ENCODE measurements around the gene ATG10.
"Not testable (repeated sequence)": the region's sequence is repeated elsewhere in the genome, so short reads cannot be mapped to it uniquely, and the experiment has no call there.

The ATG10 gene

GRCh38 chr5:82257729-82258128, 285.9 kb downstream of the ATG10 start:
- Histone ChIP-seq H3K27ac (ENCODE audit: low read depth, low read length, poor library complexity, severe bottlenecking) (no peak overlapping the region), H3K4me2 (ENCODE audit: low read length) (no peak overlapping the region)

DNA sequence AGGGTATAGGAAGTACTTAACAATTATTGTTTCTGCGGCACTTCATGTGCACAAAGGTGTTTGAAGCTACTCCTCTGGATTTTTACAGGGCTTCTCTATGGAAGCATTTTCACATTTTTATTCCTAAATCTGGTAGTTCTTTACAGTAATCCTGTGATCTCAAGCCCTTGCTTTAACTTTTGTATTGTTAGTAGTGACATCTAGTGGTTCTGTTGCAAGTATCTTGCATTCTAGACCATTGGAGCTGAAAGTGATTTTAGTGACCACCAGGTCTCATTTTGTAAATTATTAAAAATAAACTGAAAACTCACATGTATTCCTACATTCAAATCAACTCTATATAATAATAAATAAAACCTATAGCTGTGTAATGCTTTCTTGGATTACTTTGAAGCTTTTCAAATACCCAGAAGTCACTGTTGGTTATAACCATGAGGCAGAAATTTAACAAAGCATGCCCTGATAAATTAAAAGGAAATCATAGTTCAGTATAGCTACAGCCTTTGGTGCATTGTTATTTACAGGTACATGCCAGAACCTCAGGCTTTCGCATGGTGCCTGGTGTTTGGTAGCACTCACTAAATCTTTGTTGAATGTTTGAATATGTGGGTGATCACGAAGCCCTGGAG, 287.5 kb downstream of the ATG10 start:
- Histone ChIP-seq H3K36me3 (ENCODE audit: insufficient read depth, low read length) (no peaks in the 10 kb centered on the region), H3K4me3 (ENCODE audit: low read depth, low read length, poor library complexity, severe bottlenecking) (no peak overlapping the region), H3K4me2 (ENCODE audit: low read length) (no peak overlapping the region), H2AFZ (ENCODE audit: low read length) (no peak overlapping the region), H3K4me1 (ENCODE audit: insufficient read depth, low read length, severe bottlenecking) (no peaks in the 10 kb centered on the region), H3F3A (ENCODE audit: insufficient read depth, low read length) (no peaks in the 10 kb centered on the region), H4K20me1 (ENCODE audit: insufficient read depth, low read length) (no peaks in the 10 kb centered on the region), H3K27ac (ENCODE audit: low read depth, low read length, poor library complexity, severe bottlenecking) (no peak overlapping the region), H3K9me2 (ENCODE audit: low read depth, low read length) (no peaks in the 10 kb centered on the region), H3K27me3 (ENCODE audit: insufficient read depth, low read length) (no peaks in the 10 kb centered on the region), H3K79me2 (ENCODE audit: insufficient read depth, low read length) (no peaks in the 10 kb centered on the region), H3K9me3 (ENCODE audit: low read length) (no peaks in the 10 kb centered on the region), H3K9ac (ENCODE audit: low read length) (no peak overlapping the region)
- TF ChIP-seq EZH2 (IDR thresholded peaks at IDR 0.05; ENCODE audit: borderline replicate concordance, low read length) (no peak), CTCF (IDR thresholded peaks at IDR 0.05; ENCODE audit: low read length) (peak; percentile 56)

More at GRCh38 chr5:82257729-82258128, 285.9 kb downstream of the ATG10 start:
- no peak overlapping the region for H3K9ac ChIP-seq (ENCODE audit: low read length)
- H3K4me3 ChIP-seq (ENCODE audit: low read depth, low read length, poor library complexity, severe bottlenecking): no peak overlapping the region
- no peaks in the 10 kb centered on the region for H3K27me3 ChIP-seq (ENCODE audit: insufficient read depth, low read length)
- no peaks in the 10 kb centered on the region for H3K79me2 ChIP-seq (ENCODE audit: insufficient read depth, low read length)
- H4K20me1 ChIP-seq (ENCODE audit: insufficient read depth, low read length): no peaks in the 10 kb centered on the region
- no peak for TF ChIP-seq CTCF (IDR thresholded peaks at IDR 0.05; ENCODE audit: low read length)
- TF ChIP-seq EZH2 (IDR thresholded peaks at IDR 0.05; ENCODE audit: borderline replicate concordance, low read length): no peak
- H3K9me2 ChIP-seq (ENCODE audit: low read depth, low read length): no peaks in the 10 kb centered on the region
- no peaks in the 10 kb centered on the region for H3K4me1 ChIP-seq (ENCODE audit: insufficient read depth, low read length, severe bottlenecking)
- H2AFZ ChIP-seq (ENCODE audit: low read length): no peak overlapping the region
- H3K36me3 ChIP-seq (ENCODE audit: insufficient read depth, low read length): no peaks in the 10 kb centered on the region
- no peaks in the 10 kb centered on the region for H3K9me3 ChIP-seq (ENCODE audit: low read length)
- no peaks in the 10 kb centered on the region for H3F3A ChIP-seq (ENCODE audit: insufficient read depth, low read length)

- no peak overlapping the region for H3K4me3 ChIP-seq (ENCODE audit: low read depth, low read length, poor library complexity, severe bottlenecking)
- peaks cover 2% of the 10 kb centered on the region; the same call in 1 of the 2 replicates for H3K9me3 ChIP-seq (ENCODE audit: low read length)
- no peaks in the 10 kb centered on the region for H4K20me1 ChIP-seq (ENCODE audit: insufficient read depth, low read length)
- H3K36me3 ChIP-seq (ENCODE audit: insufficient read depth, low read length): peaks cover 29% of the 10 kb centered on the region
- no peak overlapping the region for H3K9ac ChIP-seq (ENCODE audit: low read length)
- H3K27me3 ChIP-seq (ENCODE audit: insufficient read depth, low read length): no peaks in the 10 kb centered on the region
- no peak overlapping the region for H3K4me2 ChIP-seq (ENCODE audit: low read length)
- H3F3A ChIP-seq (ENCODE audit: insufficient read depth, low read length): 0 out of 2 replicates have a peak, but pooled peaks cover 2% of the 10 kb centered on the region
- TF ChIP-seq EZH2 (IDR thresholded peaks at IDR 0.05; ENCODE audit: borderline replicate concordance, low read length) (no peak), CTCF (IDR thresholded peaks at IDR 0.05; ENCODE audit: low read length) (no peak)
- no peaks in the 10 kb centered on the region for H3K4me1 ChIP-seq (ENCODE audit: insufficient read depth, low read length, severe bottlenecking)
- no peak overlapping the region for H2AFZ ChIP-seq (ENCODE audit: low read length)
- no peak overlapping the region for H3K27ac ChIP-seq (ENCODE audit: low read depth, low read length, poor library complexity, severe bottlenecking)
- H3K79me2 ChIP-seq (ENCODE audit: insufficient read depth, low read length): no peaks in the 10 kb centered on the region
- H3K9me2 ChIP-seq (ENCODE audit: low read depth, low read length): no peaks in the 10 kb centered on the region
Observed at GRCh38 chr5:82265047-82265446, 293.2 kb downstream of the ATG10 start.

- H3K9me2 ChIP-seq (ENCODE audit: low read depth, low read length); H3K4me2 ChIP-seq (ENCODE audit: low read length); H3K4me1 ChIP-seq (ENCODE audit: insufficient read depth, low read length, severe bottlenecking); H3K27me3 ChIP-seq (ENCODE audit: insufficient read depth, low read length); H3K4me3 ChIP-seq (ENCODE audit: low read depth, low read length, poor library complexity, severe bottlenecking); H3K9me3 ChIP-seq (ENCODE audit: low read length); H2AFZ ChIP-seq (ENCODE audit: low read length); H3F3A ChIP-seq (ENCODE audit: insufficient read depth, low read length); H3K79me2 ChIP-seq (ENCODE audit: insufficient read depth, low read length); H3K27ac ChIP-seq (ENCODE audit: low read depth, low read length, poor library complexity, severe bottlenecking); H3K9ac ChIP-seq (ENCODE audit: low read length); H4K20me1 ChIP-seq (ENCODE audit: insufficient read depth, low read length): not testable (repeated sequence)
- peaks cover 31% of the 10 kb centered on the region for H3K36me3 ChIP-seq (ENCODE audit: insufficient read depth, low read length)
Observed at GRCh38 chr5:82267297-82267933, 295.6 kb downstream of the ATG10 start.

DNA sequence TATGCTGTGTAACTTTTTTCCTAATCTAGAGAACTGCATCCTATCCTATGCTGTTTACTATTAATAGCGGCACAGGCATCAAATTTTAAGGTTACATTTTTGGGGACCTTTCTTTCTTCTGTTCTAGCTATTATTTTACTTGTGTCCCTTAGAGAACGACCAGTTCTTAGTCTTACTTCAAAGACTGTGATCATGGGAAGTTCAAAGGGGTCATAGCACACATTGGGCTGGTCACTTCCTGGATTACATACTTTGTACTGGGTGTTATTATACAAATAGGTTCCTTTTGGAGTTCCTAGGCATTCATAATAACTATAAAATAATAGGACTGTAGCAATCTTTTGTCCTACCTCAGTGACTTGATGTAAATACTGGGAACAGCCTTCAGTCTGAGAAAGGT, 297.5 kb downstream of the ATG10 start:
- H3K4me2 ChIP-seq (ENCODE audit: low read length); H3F3A ChIP-seq (ENCODE audit: insufficient read depth, low read length); H4K20me1 ChIP-seq (ENCODE audit: insufficient read depth, low read length); H3K4me3 ChIP-seq (ENCODE audit: low read depth, low read length, poor library complexity, severe bottlenecking); H3K27me3 ChIP-seq (ENCODE audit: insufficient read depth, low read length); H3K79me2 ChIP-seq (ENCODE audit: insufficient read depth, low read length); H3K9ac ChIP-seq (ENCODE audit: low read length); H3K9me2 ChIP-seq (ENCODE audit: low read depth, low read length); H3K27ac ChIP-seq (ENCODE audit: low read depth, low read length, poor library complexity, severe bottlenecking); H2AFZ ChIP-seq (ENCODE audit: low read length); H3K9me3 ChIP-seq (ENCODE audit: low read length): not testable (repeated sequence)
- peaks cover 44% of the 10 kb centered on the region for H3K36me3 ChIP-seq (ENCODE audit: insufficient read depth, low read length)
- H3K4me1 ChIP-seq (ENCODE audit: insufficient read depth, low read length, severe bottlenecking): peaks cover 18% of the 10 kb centered on the region

Measured in OCI-LY1 (cell line).